Glomerular visceral epithelial cell (primary cell): Measurements from ENCODE around the gene C8G.

Experiments used
- DNase-seq: peaks from one replicate; pipeline ENCODE4 v3.0.0-alpha.2; 2016; ENCODE audit errors: extremely low spot score

Gene C8G

GRCh38 chr9:136920734-136921231, 24.3 kb upstream of the C8G start:
- no peak for DNase-seq

GRCh38 chr9:136921307-136921706, 23.7 kb upstream of the C8G start:
- DNase-seq = no peak

DNA sequence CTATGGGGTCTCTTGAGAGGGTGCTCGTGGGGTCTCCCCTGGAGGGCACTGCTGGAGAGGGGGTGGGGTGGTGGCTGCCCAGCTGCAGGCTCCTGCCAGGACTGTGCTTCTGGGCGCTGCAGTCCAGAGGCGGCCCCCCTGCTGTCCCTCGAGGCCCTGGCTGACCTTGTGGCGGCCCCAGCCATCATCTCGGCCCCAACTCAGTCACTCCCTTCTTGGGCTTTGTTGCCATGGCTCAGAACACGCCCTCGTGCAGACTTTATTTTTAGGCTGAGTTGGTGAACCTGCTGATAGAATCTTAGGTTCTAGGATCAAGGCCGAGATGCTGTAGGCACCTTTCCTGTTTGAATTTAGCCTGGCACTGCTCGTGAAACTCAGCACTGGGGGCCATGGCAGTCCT, 23.3 kb upstream of the C8G start:
- DNase-seq = no peak

- DNase-seq = no peak
Observed at GRCh38 chr9:136922540-136922939, 22.5 kb upstream of the C8G start.

DNA sequence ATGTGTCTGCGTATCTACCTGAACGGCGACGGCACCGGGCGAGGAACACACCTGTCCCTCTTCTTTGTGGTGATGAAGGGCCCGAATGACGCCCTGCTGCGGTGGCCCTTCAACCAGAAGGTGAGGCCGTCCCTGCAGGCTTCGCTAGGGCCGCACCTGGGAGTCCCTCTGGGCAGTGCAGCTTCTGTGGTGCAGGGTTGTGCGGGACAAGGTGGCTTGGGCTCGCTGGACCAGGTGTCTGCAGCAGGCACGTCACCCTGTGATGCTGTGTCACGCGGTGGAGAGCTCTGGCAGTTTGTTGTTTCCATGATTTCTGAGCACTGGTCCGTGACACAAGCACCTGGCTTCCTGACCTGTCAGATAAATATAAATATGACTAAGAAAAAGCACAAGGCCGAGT, 21.2 kb upstream of the C8G start:
- no peak for DNase-seq

GRCh38 chr9:136925414-136926153, 19.5 kb upstream of the C8G start:
- no peak for DNase-seq

GRCh38 chr9:136926154-136926704, 18.8 kb upstream of the C8G start:
- DNase-seq = no peak

GRCh38 chr9:136926749-136927148, 18.3 kb upstream of the C8G start:
- no peak for DNase-seq

DNA sequence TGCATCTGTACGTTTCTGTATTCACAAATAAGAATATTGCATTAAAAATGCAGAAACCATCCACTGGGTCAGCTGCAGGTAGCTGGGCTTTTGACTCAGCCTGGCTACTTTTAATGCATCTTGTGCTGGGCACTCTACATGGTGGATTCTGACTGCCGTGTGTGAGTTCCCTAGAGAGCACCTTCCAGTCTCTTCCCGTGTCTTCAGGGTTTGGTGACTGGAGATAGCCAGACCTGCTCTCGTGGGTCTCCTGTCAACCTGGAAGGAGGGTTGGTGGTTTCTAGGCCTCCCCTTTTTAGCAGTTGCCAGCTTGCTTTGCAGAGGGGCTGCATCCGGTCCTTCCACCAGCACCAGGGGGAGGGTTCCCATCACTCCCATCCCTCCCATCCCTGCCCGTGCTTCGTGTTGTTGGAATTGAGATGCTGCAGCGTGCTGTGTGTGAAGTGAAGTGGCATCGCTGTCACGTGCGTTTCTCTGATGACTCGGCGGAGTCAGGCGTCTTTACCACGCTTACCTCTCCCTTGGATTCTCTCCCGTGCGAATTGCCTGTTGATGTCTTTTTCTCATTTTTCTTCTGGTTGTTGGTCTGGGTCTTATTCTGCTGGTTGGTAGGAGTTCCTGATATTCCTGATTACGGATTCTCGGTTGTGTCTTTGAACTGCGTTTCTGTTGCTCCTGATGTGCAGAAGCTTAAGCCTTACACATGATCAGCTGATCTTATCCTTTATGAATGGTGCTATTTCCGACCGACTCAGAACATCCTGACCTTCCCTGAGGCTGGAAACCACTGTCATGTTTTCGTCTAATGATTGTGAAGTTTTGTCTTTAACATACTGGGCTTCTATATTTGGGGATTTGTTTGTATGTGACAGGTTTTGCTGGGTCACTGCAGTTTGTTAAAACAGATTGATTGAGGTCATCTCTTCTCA, 17.4 kb upstream of the C8G start:
- no peak for DNase-seq

DNA sequence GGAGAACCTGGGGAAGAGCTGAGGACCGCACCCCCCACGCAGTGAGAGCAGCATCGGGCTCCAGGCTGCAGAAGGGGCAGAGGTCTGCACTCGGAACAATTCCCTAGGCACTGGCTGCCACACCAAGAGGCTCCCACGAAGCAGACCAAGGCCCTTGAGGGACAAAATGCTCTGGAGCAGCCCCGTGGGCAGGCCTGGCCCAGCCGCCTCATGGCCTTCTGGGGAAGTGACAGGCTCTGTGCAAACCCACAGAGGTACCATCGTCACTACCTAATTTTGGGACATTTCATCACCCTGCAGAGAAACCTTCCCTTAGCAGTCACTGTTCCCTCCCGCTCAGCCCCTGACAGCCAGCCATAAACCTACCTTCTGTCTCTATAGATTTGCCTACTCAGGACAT, 16.5 kb upstream of the C8G start:
- DNase-seq = no peak

DNA sequence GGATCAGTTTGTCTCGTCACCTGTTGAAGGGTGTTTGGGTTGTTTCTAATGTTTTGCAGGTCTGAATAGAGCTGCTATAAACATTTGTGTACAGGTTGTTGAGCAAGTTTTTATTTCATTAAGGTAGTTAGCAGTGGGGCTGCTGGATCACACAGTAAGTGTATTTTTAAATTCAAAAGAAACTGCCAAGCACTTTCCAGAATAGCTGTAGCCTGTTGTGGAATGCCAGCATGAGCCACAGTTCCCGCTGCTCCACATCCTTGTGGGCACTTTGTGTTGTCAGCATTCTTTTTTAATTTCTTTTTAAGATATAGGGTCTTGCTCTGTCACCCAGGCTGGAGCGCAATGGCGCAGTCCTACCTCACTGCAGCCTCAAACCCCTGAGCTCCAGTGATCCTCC, 15.0 kb upstream of the C8G start:
- no peak for DNase-seq

- no peak for DNase-seq
Observed at GRCh38 chr9:136931611-136932130, 13.4 kb upstream of the C8G start.

DNA sequence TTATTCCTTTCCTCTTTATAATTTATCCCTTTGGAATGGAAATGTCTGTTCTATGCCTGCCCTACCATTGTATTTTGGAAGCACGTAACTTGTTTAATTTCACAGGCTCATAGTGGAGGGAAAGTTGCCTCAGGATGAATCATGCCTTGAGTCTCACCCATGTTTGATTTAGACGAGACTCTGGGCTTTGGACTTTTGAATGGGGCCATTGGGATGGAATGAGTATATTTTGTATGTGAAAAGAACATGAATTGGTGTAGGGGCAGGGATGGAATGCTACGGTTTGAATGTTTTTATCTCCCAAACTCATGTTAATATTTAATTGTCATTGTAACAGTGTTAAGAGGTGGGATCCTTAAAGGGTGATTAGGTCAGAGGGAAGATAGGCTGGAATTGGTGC, 10.8 kb upstream of the C8G start:
- no peak for DNase-seq

DNA sequence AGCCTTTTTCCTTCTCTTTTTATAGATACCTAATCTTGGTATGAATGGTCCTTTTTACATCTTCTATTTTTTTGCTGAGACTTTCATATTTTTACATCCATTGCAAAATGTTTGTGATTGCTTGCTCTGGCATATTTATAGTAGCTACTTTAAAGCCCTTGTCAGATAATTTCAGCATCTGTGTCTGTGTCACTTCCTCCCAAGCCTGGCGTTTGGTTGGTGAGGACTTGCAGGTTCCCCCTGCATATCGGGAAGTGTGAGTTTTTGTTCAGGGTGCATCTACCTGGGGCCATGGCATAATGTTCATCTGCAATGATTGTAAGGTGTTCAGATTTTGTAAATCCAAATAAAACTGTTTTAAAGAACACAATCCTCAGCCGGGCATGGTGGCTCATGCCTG, 9.4 kb upstream of the C8G start:
- DNase-seq = no peak

GRCh38 chr9:136936645-136937170, 8.3 kb upstream of the C8G start:
- no peak for DNase-seq

DNA sequence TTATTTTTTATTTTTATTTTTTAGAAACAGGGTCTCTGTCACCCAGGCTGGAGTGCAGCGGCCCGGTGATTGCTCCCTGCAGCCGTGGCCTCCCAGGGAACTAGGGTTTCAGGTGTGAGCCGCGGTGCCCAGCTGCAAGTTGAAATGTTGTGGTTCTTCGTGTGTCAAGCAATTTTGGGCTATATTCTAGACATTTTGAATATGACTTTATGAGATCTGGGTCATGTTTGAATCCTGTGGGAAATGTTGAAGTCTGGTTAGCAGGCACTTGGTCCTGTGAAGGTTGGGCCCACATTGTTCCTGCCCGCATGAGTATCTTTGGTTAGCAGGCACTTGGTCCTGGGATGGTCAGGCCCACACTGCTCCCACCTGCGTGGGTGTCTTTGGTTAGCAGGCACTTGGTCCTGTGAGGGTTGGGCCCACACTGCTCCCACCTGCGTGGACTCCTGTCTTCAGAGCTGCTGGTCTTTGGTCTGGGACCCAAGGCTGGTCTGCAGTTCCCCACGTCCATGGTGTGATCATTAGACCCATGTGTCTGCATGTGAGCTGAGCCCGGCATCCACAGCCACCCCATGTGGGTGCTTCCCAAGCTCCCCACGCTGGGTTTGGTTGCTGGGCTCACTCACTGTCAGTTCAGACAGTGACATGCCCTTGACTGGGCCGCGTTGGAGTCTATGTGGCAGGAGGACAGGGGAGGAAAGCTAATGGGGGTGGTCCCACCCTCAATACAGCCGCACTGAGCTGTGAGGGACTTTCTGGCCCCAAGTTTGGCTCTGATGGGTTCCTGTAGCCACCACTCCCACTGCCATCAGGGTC, 7.6 kb upstream of the C8G start:
- no peak for DNase-seq

DNA sequence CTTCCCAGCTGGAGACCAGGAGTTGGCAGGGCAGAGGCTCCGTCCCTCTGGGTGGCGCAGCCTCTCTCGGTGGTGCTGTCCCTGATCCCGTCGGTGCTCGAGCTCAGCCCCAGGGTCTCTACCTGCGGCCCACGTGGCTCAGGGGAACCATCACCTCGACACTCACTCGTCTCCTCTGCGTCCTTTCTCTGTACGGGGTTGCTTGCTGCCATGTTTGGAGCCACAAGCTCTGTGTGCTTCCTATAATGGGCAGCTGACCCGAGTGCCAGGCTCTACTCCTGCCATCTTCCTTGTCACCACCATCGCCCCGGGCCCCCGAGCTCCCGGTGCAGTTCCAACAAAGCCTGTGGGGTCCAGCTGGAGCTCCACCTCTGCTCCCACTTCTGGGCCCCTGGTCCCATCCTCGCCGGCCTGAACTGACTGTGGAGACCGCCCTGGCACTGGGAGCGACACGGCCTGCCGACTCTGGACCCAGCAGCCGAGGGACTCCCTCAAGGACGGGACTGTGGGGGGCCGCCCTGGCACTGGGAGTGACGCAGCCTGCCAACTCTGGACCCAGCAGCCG, 5.5 kb upstream of the C8G start:
- DNase-seq = no peak

DNA sequence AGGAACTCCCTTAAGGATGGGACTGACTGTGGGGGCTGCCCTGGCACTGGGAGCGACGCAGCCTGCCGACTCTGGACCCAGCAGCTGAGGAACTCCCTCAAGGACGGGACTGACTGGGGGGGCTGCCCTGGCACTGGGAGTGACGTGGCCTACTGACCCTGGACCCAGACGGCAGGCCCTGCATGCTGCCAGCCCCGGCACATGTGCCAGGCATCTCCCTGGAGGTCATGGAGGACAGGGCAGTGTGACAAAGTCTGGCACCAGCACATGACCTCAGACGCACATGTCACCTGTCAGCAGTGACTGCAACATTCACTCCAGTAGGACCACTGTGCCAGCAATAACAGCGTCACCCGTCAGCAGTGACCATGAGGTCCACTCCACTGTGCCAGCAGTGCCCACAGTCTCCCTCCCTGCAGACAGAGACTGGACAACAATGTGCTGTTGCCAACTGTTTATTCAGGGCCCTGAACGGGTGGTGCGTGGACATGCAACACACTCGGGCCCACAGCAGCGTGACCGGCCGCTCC, 5.0 kb upstream of the C8G start:
- no peak for DNase-seq

- DNase-seq = no peak
Observed at GRCh38 chr9:136940526-136941230, 4.4 kb upstream of the C8G start.
